ENCODE results near the gene SLITRK4. TPM values are rescaled to one million over a fixed set of nuclear protein-coding genes. Genes with fewer than 3 reads are reported as not detected.

The SLITRK4 gene
- total RNA-seq, 2 donors from 2014 or later, result 1.3 to 8.1 TPM

GRCh38 chrX:143615851-143616250 lies 20.1 kb downstream of the SLITRK4 start:
- no peaks in the 10 kb centered on the region for H3K4me1 ChIP-seq
- H3K27ac ChIP-seq, result no peak overlapping the region
- H3K9me3 ChIP-seq, result no peaks in the 10 kb centered on the region
- no peaks in the 10 kb centered on the region for H3K27me3 ChIP-seq
- no peak for DNase-seq (ENCODE audit: low spot score)
- H3K4me3 ChIP-seq, result no peak overlapping the region
- no peaks in the 10 kb centered on the region for H3K36me3 ChIP-seq
- TF ChIP-seq CTCF (IDR thresholded peaks at IDR 0.05), result no peak

- DNase-seq (ENCODE audit: low spot score), result no peak
- Histone ChIP-seq H3K4me1 (no peaks in the 10 kb centered on the region), H3K27me3 (no peaks in the 10 kb centered on the region), H3K9me3 (no peaks in the 10 kb centered on the region), H3K36me3 (no peaks in the 10 kb centered on the region), H3K27ac (no peak overlapping the region), H3K4me3 (no peak overlapping the region)
- no peak for TF ChIP-seq CTCF (IDR thresholded peaks at IDR 0.05)
Observed at GRCh38 chrX:143601809-143602208, 34.1 kb downstream of the SLITRK4 start.

GRCh38 chrX:143581240-143581639 lies 54.7 kb downstream of the SLITRK4 start:
- no peak overlapping the region for H3K27ac ChIP-seq
- H3K9me3 ChIP-seq, result no peaks in the 10 kb centered on the region
- no peak for TF ChIP-seq CTCF (IDR thresholded peaks at IDR 0.05)
- no peak for DNase-seq (ENCODE audit: low spot score)
- H3K4me1 ChIP-seq, result no peaks in the 10 kb centered on the region
- H3K4me3 ChIP-seq, result no peak overlapping the region
- no peaks in the 10 kb centered on the region for H3K27me3 ChIP-seq
- H3K36me3 ChIP-seq, result no peaks in the 10 kb centered on the region

- Histone ChIP-seq H3K9me3 (no peaks in the 10 kb centered on the region), H3K4me3 (no peak overlapping the region), H3K36me3 (no peaks in the 10 kb centered on the region), H3K27me3 (no peaks in the 10 kb centered on the region), H3K27ac (no peak overlapping the region), H3K4me1 (no peaks in the 10 kb centered on the region)
- no peak for TF ChIP-seq CTCF (IDR thresholded peaks at IDR 0.05)
- no peak for DNase-seq (ENCODE audit: low spot score)
Observed at GRCh38 chrX:143580266-143580665, 55.6 kb downstream of the SLITRK4 start.

Other genes starting within 250 kb of the SLITRK4 start
- gene SPANXN3, start 118.6 kb downstream of the SLITRK4 start, total RNA-seq, result not detected
- gene SPANXN2, start 84.7 kb upstream of the SLITRK4 start, total RNA-seq, result not detected
- gene UBE2NL, start 248.0 kb upstream of the SLITRK4 start, total RNA-seq, result not detected